Fibroblast of lung (primary cell): ENCODE data around the gene DPP10. TPM values are rescaled to one million over a fixed set of nuclear protein-coding genes. Genes with fewer than 3 reads are reported as not detected.

Source experiments
- DNase-seq, 2 donors: peaks; one replicate each; pipeline versions ENCODE4 v3.0.0 to v3.0.0-alpha.2; 2010; ENCODE audit warnings: low read depth in 2 of 2
- H2AFZ ChIP-seq: 2 replicates; pipeline ENCODE4 v1.5.1; 2012; ENCODE audit warnings: low read length, control low read depth, inconsistent platforms
- H3K27ac ChIP-seq: 2 replicates; pipeline ENCODE4 v1.5.1; 2011; ENCODE audit warnings: low read length, control low read depth; ENCODE audit not compliant: insufficient read depth
- H3K27me3 ChIP-seq: 2 replicates; pipeline ENCODE4 v1.5.1; 2011; ENCODE audit warnings: mild to moderate bottlenecking, low read length; ENCODE audit not compliant: control insufficient read depth, insufficient read depth
- H3K36me3 ChIP-seq: 2 replicates; pipeline ENCODE4 v1.5.1; 2011; ENCODE audit warnings: low read length; ENCODE audit not compliant: control insufficient read depth, insufficient read depth
- H3K4me1 ChIP-seq: 2 replicates; pipeline ENCODE4 v1.5.1; 2011; ENCODE audit warnings: low read length; ENCODE audit not compliant: control insufficient read depth, insufficient read depth; ENCODE audit errors: extremely low read depth
- H3K4me2 ChIP-seq: 2 replicates; pipeline ENCODE4 v1.5.1; 2011; ENCODE audit warnings: low read length, control low read depth; ENCODE audit not compliant: insufficient read depth; ENCODE audit errors: extremely low read depth
- H3K4me3 ChIP-seq, 4 experiments: fragments of 200-600 bp in 1 of 4; sonication (generic) in 1 of 4; replicated peaks in 1 of 4; 2 replicates each; pipeline ENCODE4 v1.5.1; 2011 to 2016; ENCODE audit warnings: low read length in 4 of 4, low read depth in 3 of 4, mild to moderate bottlenecking in 3 of 4, control low read depth in 2 of 4, inconsistent platforms in 1 of 4, mixed read lengths in 1 of 4; ENCODE audit not compliant: insufficient read depth in 1 of 4; ENCODE audit errors: control extremely low read depth in 1 of 4
- H3K79me2 ChIP-seq: 2 replicates; pipeline ENCODE4 v1.5.1; 2012; ENCODE audit warnings: mild to moderate bottlenecking, low read length, inconsistent platforms; ENCODE audit not compliant: control insufficient read depth, insufficient read depth
- H3K9ac ChIP-seq: 2 replicates; pipeline ENCODE4 v1.5.1; 2011; ENCODE audit warnings: mild to moderate bottlenecking, low read length, control low read depth; ENCODE audit not compliant: insufficient read depth
- H3K9me3 ChIP-seq: 2 replicates; pipeline ENCODE4 v1.5.1; 2012; ENCODE audit warnings: low read depth, low read length; ENCODE audit not compliant: control insufficient read depth, insufficient read depth
- H4K20me1 ChIP-seq: 2 replicates; pipeline ENCODE4 v1.5.1; 2011; ENCODE audit warnings: low read length; ENCODE audit not compliant: control insufficient read depth, insufficient read depth; ENCODE audit errors: extremely low read depth
- CTCF ChIP-seq, 2 donors: IDR thresholded peaks in 1 of 2; conservative IDR thresholded peaks in 1 of 2; 1 replicate in 1 of 2; 2 replicates in 1 of 2; pipeline ENCODE4 v1.5.1; 2011 to 2012; ENCODE audit warnings: low read length in 2 of 2, control low read depth in 1 of 2, inconsistent platforms in 1 of 2, low read depth in 1 of 2, mild to moderate bottlenecking in 1 of 2
- EZH2 ChIP-seq: IDR thresholded peaks from 2 replicates; pipeline ENCODE4 v1.5.1; 2012; ENCODE audit warnings: low read length, control low read depth, mild to moderate bottlenecking; ENCODE audit errors: missing control alignments
- polyA plus RNA-seq, 2 donors: library from polyadenylated mRNA; depleted of rRNA in 1 of 2; stranded (reverse) in 1 of 2; unstranded in 1 of 2; fragments of >200 nt; gene quantifications; 2 replicates each; pipeline ENCODE4 v1.2.1, GENCODE V29; 2011 to 2012; ENCODE audit warnings: missing spikeins in 1 of 2
- total RNA-seq: library from RNA; depleted of rRNA; stranded (reverse); fragments of >200 nt; gene quantifications from 2 replicates; pipeline ENCODE4 v1.2.1, GENCODE V29; 2014

Gene DPP10
- total and polyA plus RNA-seq, 2 donors (not counting 1 experiment from before 2014, with no cell fraction given) = not detected

- Histone ChIP-seq H3K9ac (no peak overlapping the region), H4K20me1 (no peaks in the 10 kb centered on the region), H3K79me2 (no peaks in the 10 kb centered on the region), H3K4me2 (no peak overlapping the region), H3K27ac (no peak overlapping the region), H2AFZ (no peak overlapping the region), H3K4me1 (no peaks in the 10 kb centered on the region), H3K4me3 (no peak overlapping the region), H3K27me3 (no peaks in the 10 kb centered on the region), H3K36me3 (no peaks in the 10 kb centered on the region), H3K9me3 (no peaks in the 10 kb centered on the region)
- TF ChIP-seq EZH2 (no peak), CTCF (conservative IDR thresholded peaks at IDR 0.05 in 1 of 2, IDR thresholded peaks at IDR 0.05 in 1 of 2; ENCODE audit: low read depth in 1 of 2, low read length in 2 of 2) (no peak)
- no peak for DNase-seq
These were observed 1339.8 kb downstream of the DPP10 start for GRCh38 chr2:115782286-115782685.

DNA sequence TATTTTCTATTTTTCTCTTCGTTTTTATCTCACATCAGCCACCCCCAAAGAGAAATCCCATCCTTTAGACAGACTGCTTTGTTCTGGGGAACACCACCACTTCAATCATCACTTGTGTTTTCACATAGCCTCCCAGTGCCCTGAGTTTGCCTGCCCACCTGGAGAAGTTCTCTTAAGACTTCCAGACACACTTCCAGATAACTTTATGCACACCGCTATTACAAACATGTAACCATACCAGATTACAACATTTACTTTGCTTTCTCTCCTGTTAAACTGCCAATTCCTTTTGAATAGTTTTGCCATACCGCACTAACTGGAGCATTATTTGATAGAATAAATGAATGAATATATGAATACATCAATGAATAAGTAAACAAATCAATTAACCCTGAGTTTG, 1353.6 kb downstream of the DPP10 start:
- H3K4me3 ChIP-seq = no peak overlapping the region
- H3K27ac ChIP-seq = no peak overlapping the region
- no peak for TF ChIP-seq CTCF (conservative IDR thresholded peaks at IDR 0.05 in 1 of 2, IDR thresholded peaks at IDR 0.05 in 1 of 2; ENCODE audit: low read depth in 1 of 2, low read length in 2 of 2)
- TF ChIP-seq EZH2 = no peak
- H3K79me2 ChIP-seq = no peaks in the 10 kb centered on the region
- H3K4me1 ChIP-seq = no peaks in the 10 kb centered on the region
- no peak overlapping the region for H3K4me2 ChIP-seq
- H4K20me1 ChIP-seq = no peaks in the 10 kb centered on the region
- no peak overlapping the region for H2AFZ ChIP-seq
- no peaks in the 10 kb centered on the region for H3K36me3 ChIP-seq
- no peaks in the 10 kb centered on the region for H3K27me3 ChIP-seq
- DNase-seq = no peak
- no peaks in the 10 kb centered on the region for H3K9me3 ChIP-seq
- no peak overlapping the region for H3K9ac ChIP-seq

DNA sequence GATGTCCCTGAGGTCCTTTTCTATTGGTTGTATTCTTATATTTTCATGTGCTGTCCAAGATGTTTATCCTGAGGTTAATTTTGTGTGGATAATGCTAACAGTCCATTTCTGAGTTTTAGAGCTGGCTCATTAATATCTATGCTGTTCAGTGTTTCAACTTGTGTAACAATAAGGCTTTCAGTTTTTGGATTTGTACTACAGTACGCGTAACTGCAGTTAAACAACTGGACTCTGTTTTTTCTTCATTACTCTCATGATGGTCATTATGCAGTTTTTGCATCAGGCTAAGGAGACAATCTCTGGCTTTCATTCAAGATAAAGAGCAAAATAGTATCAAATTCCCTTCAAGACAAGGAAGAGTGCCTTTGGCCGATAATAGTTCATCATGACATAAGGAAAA, 1364.8 kb downstream of the DPP10 start:
- Histone ChIP-seq H3K4me1 (no peaks in the 10 kb centered on the region), H3K36me3 (no peaks in the 10 kb centered on the region), H3K4me3 (no peak overlapping the region), H3K27ac (no peak overlapping the region), H3K27me3 (no peaks in the 10 kb centered on the region), H3K4me2 (no peak overlapping the region), H4K20me1 (no peaks in the 10 kb centered on the region), H3K79me2 (no peaks in the 10 kb centered on the region), H2AFZ (no peak overlapping the region), H3K9ac (no peak overlapping the region), H3K9me3 (no peaks in the 10 kb centered on the region)
- TF ChIP-seq EZH2 (no peak), CTCF (conservative IDR thresholded peaks at IDR 0.05 in 1 of 2, IDR thresholded peaks at IDR 0.05 in 1 of 2; ENCODE audit: low read depth in 1 of 2, low read length in 2 of 2) (no peak)
- no peak for DNase-seq
